ENCODE data around the gene SOST.

The SOST gene

GRCh38 chr17:43707184-43707583, 51.4 kb downstream of the SOST start:
- DNase-seq (ENCODE audit: low read depth in 2 of 2): no peak

- no peak for DNase-seq (ENCODE audit: low read depth in 2 of 2)
These were observed 52.4 kb downstream of the SOST start for GRCh38 chr17:43706235-43706634.
